ENCODE results near the gene PDE6B.

DNA sequence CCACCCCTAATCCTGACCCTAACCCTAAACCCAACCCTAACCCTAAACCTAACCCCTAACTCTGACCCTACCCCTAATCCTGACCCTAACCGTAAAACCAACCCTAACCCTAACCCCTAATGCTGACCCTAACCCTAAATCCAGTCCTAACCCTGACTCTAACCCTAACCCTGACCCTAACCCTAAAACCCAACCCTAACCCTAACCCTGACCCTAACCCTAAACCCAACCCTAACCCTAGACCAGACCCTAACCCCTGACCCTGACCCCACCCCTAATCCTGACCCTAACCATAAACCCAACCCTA, 79.6 kb downstream of the PDE6B start:
- no peak for TF ChIP-seq SMC3 (conservative IDR thresholded peaks at IDR 0.05; ENCODE audit: poor library complexity)
- no peak for TF ChIP-seq EZH2 (IDR thresholded peaks at IDR 0.05; ENCODE audit: borderline replicate concordance, insufficient read depth, low read length, poor library complexity, severe bottlenecking)
- no peak for TF ChIP-seq EP300 (conservative IDR thresholded peaks at IDR 0.05; ENCODE audit: poor library complexity, severe bottlenecking)
- TF ChIP-seq, protein P1, sequence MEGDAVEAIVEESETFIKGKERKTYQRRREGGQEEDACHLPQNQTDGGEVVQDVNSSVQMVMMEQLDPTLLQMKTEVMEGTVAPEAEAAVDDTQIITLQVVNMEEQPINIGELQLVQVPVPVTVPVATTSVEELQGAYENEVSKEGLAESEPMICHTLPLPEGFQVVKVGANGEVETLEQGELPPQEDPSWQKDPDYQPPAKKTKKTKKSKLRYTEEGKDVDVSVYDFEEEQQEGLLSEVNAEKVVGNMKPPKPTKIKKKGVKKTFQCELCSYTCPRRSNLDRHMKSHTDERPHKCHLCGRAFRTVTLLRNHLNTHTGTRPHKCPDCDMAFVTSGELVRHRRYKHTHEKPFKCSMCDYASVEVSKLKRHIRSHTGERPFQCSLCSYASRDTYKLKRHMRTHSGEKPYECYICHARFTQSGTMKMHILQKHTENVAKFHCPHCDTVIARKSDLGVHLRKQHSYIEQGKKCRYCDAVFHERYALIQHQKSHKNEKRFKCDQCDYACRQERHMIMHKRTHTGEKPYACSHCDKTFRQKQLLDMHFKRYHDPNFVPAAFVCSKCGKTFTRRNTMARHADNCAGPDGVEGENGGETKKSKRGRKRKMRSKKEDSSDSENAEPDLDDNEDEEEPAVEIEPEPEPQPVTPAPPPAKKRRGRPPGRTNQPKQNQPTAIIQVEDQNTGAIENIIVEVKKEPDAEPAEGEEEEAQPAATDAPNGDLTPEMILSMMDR (IDR thresholded peaks at IDR 0.05; ENCODE audit: poor library complexity, severe bottlenecking) = no peak
- TF ChIP-seq TAF1 (IDR thresholded peaks at IDR 0.05; ENCODE audit: low read depth) = no peak
